GM19099 (cell line): ENCODE data around the gene GINS1.

ENCODE experiments used
- POLR2A ChIP-seq: IDR thresholded peaks from 3 replicates; pipeline ENCODE4 v1.6.1; 2011; ENCODE audit warnings: low read depth; ENCODE audit not compliant: insufficient read length; ENCODE audit errors: extremely low read depth

Gene GINS1

GRCh38 chr20:25408170-25408547, 686 bp downstream of the GINS1 start:
- TF ChIP-seq POLR2A: no peak

DNA sequence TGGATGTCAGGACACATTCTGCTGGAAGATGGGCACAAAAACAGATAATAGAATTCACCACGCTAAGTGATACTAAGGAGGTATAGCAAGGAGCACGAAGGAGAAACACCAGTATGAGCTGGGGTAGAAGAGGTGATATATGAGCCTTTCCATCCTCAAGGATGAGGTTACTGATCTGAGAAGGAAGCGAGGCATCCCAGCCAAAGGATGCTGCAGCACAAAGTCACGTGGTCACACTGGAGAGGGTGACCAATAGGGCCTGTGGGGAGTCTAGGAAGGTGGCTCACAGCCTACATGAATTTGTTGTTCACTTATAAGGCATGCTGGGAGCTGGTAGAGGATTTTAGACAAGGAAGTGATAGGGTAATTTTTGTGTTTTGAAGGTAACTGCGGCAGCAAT, 1.4 kb downstream of the GINS1 start:
- TF ChIP-seq POLR2A: no peak

DNA sequence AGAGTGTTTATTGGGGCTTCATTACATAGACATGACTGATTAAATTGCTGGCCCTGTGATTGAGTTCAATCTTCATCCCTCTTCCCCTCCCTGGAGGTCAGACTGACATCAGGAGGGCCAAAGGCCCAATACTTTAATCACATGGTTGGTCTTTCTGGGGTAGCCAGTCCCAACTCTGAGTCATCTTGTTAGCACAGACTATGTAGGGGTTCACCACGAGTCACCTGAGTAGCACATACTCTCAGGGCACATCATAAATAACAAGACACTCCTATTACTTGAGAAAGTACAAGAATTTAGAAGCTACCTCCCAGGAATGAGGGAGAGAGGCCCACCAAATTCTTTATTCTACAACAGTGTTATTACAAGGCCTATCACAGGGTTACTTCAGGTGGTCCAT, 11.3 kb downstream of the GINS1 start:
- no peak for TF ChIP-seq POLR2A

DNA sequence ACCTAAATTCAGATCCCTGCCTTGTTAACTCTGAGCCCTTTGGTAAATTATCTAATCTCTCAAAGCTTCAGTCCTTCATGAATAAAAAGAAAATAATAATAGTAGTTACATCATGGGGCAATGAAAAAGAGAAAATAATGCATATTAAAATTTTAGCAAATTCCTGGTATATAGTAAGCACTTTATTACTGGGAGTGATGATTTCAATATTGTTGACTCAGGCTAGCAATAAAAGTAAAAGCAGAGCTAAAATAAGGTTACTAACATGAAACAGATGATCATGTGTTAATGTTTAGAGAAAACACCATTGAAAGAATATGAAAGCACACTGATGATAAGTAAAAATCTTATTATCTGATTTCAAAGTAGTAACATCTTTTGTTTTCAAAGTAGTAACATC, 13.6 kb downstream of the GINS1 start:
- TF ChIP-seq POLR2A: no peak

DNA sequence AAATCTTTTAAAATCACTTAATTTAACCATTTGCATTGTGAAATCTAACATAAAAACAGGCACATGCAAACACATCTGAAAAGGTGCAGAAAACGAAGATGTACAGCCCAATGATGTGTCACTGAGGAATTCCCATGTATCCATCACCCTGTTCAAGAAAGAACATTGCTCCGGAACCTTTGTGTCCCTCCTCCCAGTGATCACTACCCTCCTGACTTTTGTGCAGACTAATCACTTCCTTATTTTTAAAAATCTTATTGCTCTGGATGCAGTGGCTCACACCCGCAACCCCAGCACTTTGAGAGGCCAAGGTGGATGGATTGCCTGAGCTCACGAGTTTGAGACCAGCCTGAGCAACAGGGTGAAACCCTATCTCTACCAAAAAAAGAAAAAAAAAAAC, 14.6 kb downstream of the GINS1 start:
- no peak for TF ChIP-seq POLR2A

DNA sequence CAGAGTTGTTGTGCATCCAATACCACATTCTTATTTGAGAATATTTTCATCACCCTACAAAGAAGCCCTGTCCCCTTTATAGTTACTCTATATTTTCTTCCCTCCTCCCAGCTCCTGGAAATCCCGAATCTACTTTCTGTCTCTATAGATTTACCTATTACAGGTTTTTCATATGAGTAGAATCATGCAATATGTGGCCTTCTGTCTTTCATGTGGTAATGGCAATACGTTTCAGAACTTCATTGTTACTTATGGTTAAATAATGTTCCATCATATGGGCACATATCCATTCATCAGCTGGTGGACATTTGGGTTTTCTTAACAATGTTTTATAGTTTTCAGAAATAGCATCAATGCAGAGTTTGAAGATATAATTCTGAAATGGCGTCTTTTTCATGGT, 17.1 kb downstream of the GINS1 start:
- TF ChIP-seq POLR2A: no peak

DNA sequence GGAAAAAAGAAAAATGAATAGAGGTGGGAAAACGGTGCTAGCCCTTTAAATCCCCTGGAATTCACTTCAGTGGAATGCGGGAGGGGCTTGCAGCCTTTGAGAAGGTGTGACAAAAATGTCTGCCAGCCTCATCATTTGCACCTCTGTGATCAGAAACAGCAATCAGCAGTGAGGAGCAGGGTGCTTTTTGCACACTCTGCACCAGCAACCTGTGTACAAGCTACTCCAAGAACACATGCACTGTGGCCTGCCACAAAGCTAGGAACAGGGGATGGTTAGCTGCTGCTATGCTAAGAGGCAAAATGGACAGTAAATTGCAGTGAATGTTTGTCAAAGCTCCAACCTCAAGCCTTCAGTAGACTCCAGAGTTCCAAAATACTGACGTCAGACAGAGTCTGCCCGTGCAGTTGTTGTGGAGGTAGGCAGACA, 29.7 kb downstream of the GINS1 start:
- no peak for TF ChIP-seq POLR2A

DNA sequence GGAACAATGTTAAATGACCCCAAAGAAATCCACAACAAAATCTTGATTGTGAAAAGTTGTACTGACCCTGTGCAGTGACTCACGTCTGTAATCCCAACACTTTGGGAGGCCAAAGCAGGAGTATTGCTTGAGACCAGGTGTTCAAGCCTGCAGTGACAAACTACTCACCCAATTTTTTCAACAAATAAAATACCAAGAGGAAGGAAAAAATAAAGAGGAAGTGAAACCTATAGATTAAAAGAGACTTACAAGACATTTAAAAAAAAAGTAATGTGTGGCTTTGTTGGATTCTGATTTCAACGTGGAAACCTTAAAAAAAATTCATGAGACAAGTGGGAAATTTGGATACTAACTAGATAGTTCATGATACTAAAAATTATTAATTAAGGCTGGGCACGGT, 31.9 kb downstream of the GINS1 start:
- TF ChIP-seq POLR2A: no peak

DNA sequence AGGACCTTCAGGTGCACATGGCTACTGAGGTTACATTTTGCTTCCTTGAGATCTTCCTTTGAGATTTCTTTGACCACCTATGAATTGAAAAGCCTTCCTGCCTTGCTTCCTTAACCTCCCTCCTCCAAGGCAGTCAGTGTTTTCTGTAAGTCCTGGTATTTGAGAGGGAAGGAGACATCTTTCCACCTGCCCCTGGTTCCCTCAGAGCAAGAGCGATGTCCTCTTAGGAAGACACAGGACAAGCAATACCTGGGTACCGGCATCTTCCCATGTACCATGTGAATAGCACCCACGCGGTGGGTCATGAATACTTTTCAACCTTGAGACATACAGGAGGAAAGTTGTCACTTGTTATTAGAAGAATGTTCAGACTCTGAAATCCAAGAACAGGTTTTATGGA, 37.1 kb downstream of the GINS1 start:
- TF ChIP-seq POLR2A: no peak

DNA sequence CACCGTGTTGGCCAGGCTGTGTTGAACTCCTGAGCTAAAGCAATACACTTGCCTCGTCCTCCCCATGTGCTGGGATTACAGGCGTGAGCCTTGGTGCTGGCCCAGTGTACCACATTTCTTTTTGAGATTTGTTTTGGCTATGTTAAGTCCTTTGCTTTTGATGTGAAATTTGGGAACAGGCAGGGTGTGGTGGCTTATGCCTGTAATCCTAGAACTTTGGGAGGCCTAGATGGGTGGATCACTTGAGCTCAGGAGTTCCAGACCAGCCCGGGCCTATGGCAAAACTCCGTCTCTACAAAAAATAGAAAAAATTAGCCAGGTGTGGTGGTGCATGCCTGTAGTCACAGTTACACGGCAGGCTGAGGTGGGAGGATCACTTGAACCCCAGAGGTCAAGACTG, 40.2 kb downstream of the GINS1 start:
- no peak for TF ChIP-seq POLR2A

GRCh38 chr20:25452333-25452732, 44.9 kb downstream of the GINS1 start:
- TF ChIP-seq POLR2A: no peak

- TF ChIP-seq POLR2A: no peak
Observed at GRCh38 chr20:25453035-25453810, 45.8 kb downstream of the GINS1 start.

DNA sequence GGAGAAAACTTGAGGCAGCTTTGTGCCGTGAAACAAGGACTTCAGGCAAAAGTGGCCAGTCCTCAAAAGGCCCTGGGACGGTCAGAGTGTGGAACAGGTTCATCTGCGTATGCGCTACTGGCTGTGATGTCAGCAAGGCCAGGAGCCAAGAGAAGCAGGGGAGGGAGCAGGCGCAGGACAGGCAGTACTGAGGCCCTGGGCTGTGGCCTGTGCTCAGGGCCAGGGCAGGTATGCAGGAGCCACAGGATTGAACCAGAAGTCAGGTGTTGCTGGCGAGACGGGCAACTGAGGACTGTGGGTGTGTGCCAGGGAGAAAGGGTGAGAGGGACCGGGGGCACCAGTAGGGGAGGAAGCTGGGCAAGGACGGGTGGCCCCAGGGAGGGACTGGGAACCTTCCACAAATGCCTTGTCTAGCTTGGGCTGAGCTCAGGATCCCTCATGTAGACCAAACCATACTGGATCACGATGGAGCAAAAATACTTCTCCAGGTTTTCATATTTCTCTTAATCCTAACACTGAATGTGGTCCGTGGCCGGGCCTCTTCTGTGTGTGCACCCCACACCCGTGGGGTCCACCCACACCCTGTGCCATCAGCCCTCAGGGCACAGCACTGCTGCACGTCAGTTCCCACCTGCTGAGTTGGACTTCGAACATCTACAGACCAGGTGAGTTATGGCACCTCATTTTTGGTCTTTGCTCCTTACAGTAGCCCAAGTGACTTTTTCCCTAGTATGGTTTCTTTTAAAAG, 46.9 kb downstream of the GINS1 start:
- TF ChIP-seq POLR2A: no peak

DNA sequence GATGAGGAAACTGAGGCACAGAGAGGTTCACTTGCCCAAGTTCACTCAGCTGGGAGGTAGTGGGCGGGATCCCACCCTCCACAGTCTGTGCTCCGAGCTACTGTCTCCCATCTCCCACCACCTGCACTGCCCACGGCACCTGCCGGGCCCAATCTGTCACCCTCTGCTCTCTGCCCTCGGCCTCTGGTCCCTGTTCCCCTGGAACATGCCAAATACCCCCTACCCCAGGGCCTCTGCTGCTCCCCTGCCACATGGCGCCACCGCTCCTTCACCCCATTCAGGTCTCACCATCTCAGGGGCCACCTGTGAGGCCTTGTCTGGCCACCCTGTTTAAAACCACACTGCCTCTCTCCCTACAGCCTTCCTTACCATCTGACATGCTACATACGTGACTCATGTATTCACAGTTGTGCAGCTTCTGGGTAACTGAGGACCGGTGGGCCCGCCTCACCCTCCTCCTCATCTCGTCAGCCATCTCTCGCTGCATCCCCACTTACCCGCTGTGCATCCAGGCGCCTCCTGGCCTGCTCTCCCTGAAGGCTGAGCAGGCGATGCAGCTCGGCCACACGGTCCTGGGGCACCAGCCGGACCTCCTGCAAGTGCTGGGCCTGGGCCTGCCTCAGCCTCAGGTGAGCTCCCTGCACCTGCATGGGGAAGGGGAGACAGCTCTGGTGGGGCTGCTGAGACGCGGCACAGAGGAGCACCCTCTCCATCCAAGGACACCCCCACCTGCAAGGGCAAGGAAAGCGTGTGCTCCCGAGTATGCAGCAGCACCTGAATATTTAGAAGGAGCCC, 50.6 kb downstream of the GINS1 start:
- no peak for TF ChIP-seq POLR2A

GRCh38 chr20:25459111-25459830, 51.8 kb downstream of the GINS1 start:
- no peak for TF ChIP-seq POLR2A
